HG03460 (cell line): Measurements from ENCODE around the gene FGD4.
"Not testable (repeated sequence)": the region's sequence is repeated elsewhere in the genome, so short reads cannot be mapped to it uniquely, and the experiment has no call there.

Experiments
- ATAC-seq: cut with Tn5 transposase; IDR thresholded peaks from one replicate; pipeline ENCODE4 v1.9.1; 2021; ENCODE audit not compliant: unreplicated experiment

Gene FGD4

DNA sequence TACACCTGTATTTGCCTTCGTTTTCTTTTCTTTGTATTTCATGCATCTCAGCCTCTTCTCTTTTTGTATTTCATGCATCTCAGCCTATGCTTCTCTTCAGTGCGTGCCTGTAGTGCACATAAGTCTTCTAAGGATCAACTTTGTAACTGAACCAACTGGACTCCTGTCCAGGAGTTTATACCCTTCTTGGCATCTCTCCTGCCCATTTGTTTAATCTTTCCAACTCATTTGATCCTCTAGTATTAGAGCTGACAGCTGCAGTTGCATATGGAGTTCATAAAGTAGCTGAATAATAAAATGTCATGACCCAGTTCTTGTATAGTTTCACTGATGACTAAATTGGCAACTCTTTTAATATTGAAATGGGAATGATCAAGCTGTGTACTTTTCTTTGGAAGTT, 89.7 kb downstream of the FGD4 start:
- ATAC-seq = no peak

DNA sequence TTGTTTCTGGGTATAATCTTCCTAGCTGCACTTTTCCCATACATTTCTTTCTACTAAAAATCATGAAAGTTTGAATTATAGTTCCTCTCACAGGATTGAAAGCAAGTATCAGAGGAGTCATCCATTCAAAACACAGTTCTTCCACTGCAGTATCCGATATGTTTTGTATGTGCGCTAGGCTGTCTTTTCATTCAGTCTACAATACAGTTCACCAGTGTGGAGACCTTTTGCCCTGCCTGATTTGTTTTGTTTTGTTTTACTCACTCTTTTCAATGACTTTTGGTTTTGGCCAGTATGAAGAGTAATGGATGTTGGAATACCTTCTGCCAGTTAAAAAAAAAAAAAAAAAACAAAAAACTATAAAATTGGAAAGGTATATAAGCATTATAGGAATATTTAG, 91.4 kb downstream of the FGD4 start:
- ATAC-seq = no peak

GRCh38 chr12:32493282-32493681, 93.9 kb downstream of the FGD4 start:
- ATAC-seq = no peak

- ATAC-seq = no peak
Measured at GRCh38 chr12:32494656-32495055, 95.3 kb downstream of the FGD4 start.

- ATAC-seq = no peak
Measured at GRCh38 chr12:32496946-32497345, 97.6 kb downstream of the FGD4 start.

DNA sequence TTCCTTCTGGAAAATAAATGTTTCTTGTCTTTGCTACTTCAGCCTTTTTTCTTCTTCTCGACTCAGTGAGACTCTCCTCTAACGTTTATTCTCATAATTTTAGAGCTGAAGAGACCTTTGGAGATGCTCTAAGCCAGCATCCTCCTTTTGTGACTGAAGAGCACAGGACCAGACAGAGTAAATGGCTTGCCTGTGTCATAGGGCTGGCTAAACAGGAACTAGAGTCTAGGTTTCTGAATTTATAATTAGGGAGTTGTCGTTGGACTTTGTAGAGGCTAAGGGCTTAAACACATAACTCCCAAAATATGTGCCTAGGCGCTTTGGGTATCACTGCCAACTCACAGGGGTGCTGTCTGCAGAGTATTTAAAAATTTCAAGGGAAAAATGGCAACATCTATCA, 98.5 kb downstream of the FGD4 start:
- ATAC-seq = no peak

- no peak for ATAC-seq
Measured at GRCh38 chr12:32499048-32499447, 99.7 kb downstream of the FGD4 start.

GRCh38 chr12:32501835-32502333, 102.5 kb downstream of the FGD4 start:
- no peak for ATAC-seq

DNA sequence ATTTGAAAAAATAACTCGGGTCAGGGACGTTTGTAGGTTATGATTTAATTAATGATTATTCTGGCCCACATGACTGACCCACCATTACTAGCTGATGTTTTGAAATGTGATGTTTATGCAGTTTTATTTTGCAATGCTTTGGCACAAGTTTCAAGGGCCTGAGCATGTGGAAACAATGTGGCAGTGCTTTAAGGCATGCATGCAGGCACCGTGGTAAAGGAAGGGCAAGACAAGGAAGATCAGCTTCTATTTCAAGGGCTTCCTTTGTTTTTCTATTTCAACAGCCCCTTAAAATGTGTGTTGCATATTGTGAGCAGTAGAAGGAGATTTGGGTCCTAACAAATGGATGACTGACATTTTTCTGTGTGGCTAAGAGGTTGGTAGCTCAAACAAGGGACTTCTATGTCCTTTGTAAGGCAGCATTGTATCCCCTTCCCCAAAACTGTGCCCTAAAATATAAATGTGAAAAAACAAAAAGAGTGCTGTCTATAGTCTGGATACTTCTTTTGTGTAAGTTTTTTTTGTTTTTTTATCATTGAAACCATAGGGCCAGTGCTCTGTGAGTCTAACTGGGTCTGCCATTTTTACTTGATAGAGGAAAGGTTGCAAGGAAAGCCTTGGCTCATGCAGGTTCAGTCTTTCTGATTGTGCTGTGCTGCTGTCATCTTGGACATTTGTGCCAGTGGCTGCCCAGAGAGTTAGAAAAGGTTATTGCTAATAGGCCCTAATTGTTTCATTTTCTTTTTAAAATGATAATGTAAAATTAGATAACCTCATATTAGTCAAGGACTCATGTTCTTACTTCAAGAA, 103.5 kb downstream of the FGD4 start:
- no peak for ATAC-seq

DNA sequence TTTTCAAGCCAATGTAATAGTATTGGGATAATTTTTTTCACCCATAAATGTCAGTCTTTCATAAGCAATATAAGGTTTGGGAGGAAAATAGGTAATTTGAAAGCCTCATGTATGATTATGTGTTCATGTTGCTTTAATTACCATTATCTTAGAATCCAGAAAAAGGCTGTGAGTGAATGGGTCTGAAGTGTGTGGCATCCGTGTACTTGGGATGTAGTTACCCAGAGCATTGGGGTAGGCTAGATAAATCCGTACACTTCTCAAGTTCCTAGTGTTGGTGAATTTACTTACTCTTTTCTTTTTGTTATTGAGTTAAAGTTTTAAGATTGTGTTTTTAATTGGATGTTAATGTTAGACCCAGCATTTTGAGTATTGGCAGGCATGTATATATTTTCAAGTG, 104.4 kb downstream of the FGD4 start:
- no peak for ATAC-seq

DNA sequence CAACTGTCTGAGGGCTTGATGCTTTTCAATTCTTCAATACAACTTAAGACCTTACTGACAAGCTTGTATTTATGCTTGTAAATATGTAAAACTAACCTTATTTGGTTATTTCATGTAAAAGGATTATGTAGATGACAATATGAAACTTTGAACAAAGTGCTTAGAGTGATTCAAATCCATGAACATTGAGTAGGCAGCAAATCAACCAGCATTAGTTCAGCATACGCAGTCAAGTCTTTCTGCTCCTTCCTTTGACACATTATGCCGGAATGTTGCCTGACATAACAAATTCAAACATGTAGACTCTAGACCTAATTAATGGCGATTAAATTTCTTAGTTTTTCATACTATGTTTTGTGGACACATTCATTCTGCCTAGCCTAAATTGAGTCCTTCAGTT, 105.2 kb downstream of the FGD4 start:
- no peak for ATAC-seq

GRCh38 chr12:32505067-32505945, 105.9 kb downstream of the FGD4 start:
- no peak for ATAC-seq

DNA sequence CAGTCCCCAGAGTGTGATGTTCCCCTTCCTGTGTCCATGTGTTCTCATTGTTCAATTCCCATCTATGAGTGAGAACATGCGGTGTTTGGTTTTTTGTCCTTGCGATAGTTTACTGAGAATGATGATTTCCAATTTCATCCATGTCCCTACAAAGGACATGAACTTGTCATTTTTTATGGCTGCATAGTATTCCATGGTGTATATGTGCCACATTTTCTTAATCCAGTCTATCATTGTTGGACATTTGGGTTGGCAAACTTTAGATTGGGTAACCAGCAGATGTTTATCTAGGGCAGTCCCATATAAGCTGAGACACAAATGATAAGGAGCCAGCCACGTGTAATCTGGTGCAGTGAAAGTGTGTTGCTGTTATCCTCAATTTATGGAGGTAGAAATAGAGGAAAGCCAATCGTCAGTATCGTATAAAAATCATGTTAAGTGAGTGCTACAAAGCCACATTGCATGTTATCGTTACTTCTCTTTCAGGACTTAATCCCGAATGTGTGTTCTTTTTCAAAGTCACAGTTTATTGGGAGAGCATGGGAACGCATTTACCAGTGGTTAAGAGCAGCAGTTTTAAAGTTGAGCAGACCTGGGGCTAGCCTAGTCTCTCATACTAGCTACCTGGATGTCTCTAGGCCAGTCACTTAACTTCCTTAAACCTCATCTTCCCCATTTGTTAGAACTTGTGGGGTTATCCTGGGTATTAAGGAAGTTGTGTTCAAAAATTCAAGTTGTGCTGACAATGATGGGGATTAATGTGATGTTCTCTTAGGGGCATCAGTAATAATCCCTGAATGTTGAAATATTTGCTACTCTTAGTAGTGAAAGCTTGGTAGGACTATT, 108.0 kb downstream of the FGD4 start:
- ATAC-seq = not testable (repeated sequence)

DNA sequence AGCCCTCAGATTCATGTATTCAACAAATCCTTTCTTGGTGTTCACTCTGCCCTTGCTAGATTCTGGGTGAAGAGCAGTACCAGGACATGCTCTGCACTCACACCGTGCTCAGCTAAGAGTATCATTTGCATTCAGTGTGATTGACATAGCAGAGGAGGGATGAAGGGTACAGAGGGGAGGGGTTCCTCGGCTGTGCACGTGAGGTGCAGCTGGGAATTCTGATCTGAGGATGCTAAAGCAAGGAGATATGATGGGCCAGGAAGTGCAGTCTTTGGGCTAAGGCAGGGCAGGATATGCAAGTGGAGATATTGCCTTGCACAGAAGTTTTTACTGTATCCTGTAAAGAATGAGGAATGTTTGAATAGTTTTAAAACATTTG, 108.6 kb downstream of the FGD4 start:
- no peak for ATAC-seq

- no peak for ATAC-seq
Measured at GRCh38 chr12:32508626-32509025, 109.3 kb downstream of the FGD4 start.

DNA sequence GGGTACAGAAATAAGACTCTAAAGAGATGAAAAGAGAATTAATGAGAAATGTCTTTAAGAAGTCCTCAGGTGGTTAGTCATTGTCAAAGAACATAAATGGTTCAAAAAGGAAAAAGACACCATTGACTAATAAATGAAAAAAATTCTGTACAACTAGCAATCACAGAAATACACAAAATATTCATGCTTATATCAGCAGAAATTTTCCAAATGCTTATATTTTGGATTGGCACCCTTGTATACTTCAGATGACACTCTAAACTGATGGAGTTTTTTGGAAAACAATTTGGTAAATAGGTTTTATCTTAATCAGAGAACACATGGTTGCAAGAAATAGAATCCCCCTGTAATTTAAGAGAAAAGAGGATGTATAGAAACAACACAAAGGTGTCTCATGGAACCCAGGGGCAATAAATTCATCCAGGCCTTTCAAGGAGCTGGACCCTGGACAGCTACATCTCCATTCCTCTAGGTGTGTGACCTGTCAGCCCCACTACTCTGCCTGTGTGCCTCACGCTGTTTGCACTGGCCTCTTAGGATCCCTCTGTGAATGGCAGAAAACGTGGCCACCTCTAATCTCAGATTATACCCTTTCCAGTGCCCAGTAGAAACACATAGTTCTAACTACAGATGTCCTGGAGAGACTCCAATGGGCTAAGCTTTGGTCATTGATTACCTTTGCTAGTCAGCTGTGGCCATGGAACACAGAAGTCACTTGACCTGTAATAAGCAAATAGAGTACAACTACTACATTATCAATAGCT, 110.2 kb downstream of the FGD4 start:
- ATAC-seq = no peak

- not testable (repeated sequence) for ATAC-seq
Measured at GRCh38 chr12:32511976-32512375, 112.6 kb downstream of the FGD4 start.

- no peak for ATAC-seq
Measured at GRCh38 chr12:32512379-32512778, 113.0 kb downstream of the FGD4 start.

DNA sequence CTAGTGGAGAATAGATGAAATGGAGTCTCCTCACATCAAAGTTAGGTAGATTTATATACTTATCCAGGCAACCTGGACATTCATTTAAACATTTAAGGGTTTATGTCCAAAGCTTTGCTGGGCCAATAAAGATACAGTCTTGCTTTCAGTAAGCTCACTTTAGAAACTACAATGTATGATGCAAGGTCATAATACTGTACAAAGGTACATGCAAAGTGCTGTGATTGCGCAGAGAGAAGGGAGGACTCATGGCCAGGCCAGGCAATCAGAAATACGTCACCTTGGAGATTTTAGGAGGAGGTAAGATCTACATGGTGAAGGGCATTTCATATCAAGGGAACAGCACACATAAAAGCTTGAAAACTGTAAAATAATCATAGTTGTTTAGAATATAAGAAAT, 113.6 kb downstream of the FGD4 start:
- no peak for ATAC-seq

GRCh38 chr12:32515137-32515873, 115.9 kb downstream of the FGD4 start:
- ATAC-seq = no peak
